ENCODE data around the gene ACAP3. TPM values are rescaled to one million over a fixed set of nuclear protein-coding genes. Genes with fewer than 3 reads are reported as not detected.

Gene ACAP3
- total and polyA plus RNA-seq, 4 donors = 18.7 to 62.8 (median 37.8) TPM

- H3K4me1 ChIP-seq (ENCODE audit: control insufficient read depth in 5 of 5, insufficient read depth in 5 of 5, low read length in 5 of 5) = peaks cover 11 to 31% (median 17%) of the 10 kb centered on the region in 5 donors
- WGBS, 2 donors = 24 to 26% methylated on average over 25 to 31 of the region's 31 CpGs
- no peak for ATAC-seq (ENCODE audit: insufficient read depth, low FRiP score)
Measured at GRCh38 chr1:1274299-1274930, 33.3 kb downstream of the ACAP3 start.

GRCh38 chr1:1273512-1274298 is 34.0 kb downstream of the ACAP3 start, which contains the start of gene UBE2J2:
UBE2J2 (minus strand) TSS chr1:1273854; CDS start chr1:1267992, 5,862 bp downstream.
- ATAC-seq (ENCODE audit: insufficient read depth, low FRiP score) = peak; percentile 99
- no peak for TF ChIP-seq CTCF (IDR thresholded peaks at IDR 0.05; ENCODE audit: control extremely low read depth, extremely low read depth)
- peak; percentile 92 to 96 (median 96) for DNase-seq
- peak within 1 kb of the TSS; percentile 85 to 91 for H3K27ac ChIP-seq (ENCODE audit: low read depth in 1 of 2, low read length in 1 of 2)
- peak within 1 kb of the TSS; percentile 93 for H3K4me3 ChIP-seq
- peaks cover 11 to 31% (median 17%) of the 10 kb centered on the region in 5 donors for H3K4me1 ChIP-seq (ENCODE audit: control insufficient read depth in 5 of 5, insufficient read depth in 5 of 5, low read length in 5 of 5)
- no peaks in the 10 kb centered on the region for H3K27me3 ChIP-seq (ENCODE audit: control insufficient read depth in 3 of 3, insufficient read depth in 3 of 3, low read length in 2 of 3)
- peak within 1 kb of the TSS; percentile 3 to 71 for H3K9ac ChIP-seq (ENCODE audit: insufficient read depth in 1 of 2, low read length in 2 of 2)
- H3K36me3 ChIP-seq (ENCODE audit: control insufficient read depth in 4 of 4, insufficient read depth in 4 of 4, low read length in 4 of 4) = peaks cover 0 to 5% (median under 1%) of the 10 kb centered on the region in 4 donors
- WGBS, 2 donors = 0% methylated on average over 47 to 105 of the region's 105 CpGs
- no peaks in the 10 kb centered on the region for H3K9me3 ChIP-seq (ENCODE audit: control insufficient read depth in 4 of 4, insufficient read depth in 3 of 4, low read length in 3 of 4)

More at GRCh38 chr1:1274299-1274930, 33.3 kb downstream of the ACAP3 start:
- no peak overlapping the region for H3K9ac ChIP-seq (ENCODE audit: insufficient read depth in 1 of 2, low read length in 2 of 2)
- no peak for TF ChIP-seq CTCF (IDR thresholded peaks at IDR 0.05; ENCODE audit: control extremely low read depth, extremely low read depth)
- peak overlapping the region; percentile 55 for H3K4me3 ChIP-seq
- DNase-seq = no peak
- H3K27ac ChIP-seq (ENCODE audit: low read depth in 1 of 2, low read length in 1 of 2) = peak overlapping the region; percentile 34 to 87
- no peaks in the 10 kb centered on the region for H3K9me3 ChIP-seq (ENCODE audit: control insufficient read depth in 4 of 4, insufficient read depth in 3 of 4, low read length in 3 of 4)
- peaks cover 0 to 5% (median under 1%) of the 10 kb centered on the region in 4 donors for H3K36me3 ChIP-seq (ENCODE audit: control insufficient read depth in 4 of 4, insufficient read depth in 4 of 4, low read length in 4 of 4)
- H3K27me3 ChIP-seq (ENCODE audit: control insufficient read depth in 3 of 3, insufficient read depth in 3 of 3, low read length in 2 of 3) = no peaks in the 10 kb centered on the region

- Histone ChIP-seq H3K4me3 (peak overlapping the region; percentile 93), H3K9ac (ENCODE audit: insufficient read depth in 1 of 2, low read length in 2 of 2) (peak overlapping the region; percentile 3 to 71), H3K4me1 (ENCODE audit: control insufficient read depth in 5 of 5, insufficient read depth in 5 of 5, low read length in 5 of 5) (peaks cover 11 to 31% (median 17%) of the 10 kb centered on the region in 5 donors), H3K9me3 (ENCODE audit: control insufficient read depth in 4 of 4, insufficient read depth in 3 of 4, low read length in 3 of 4) (no peaks in the 10 kb centered on the region), H3K36me3 (ENCODE audit: control insufficient read depth in 4 of 4, insufficient read depth in 4 of 4, low read length in 4 of 4) (peaks cover 0 to 5% (median 2%) of the 10 kb centered on the region in 4 donors), H3K27me3 (ENCODE audit: control insufficient read depth in 3 of 3, insufficient read depth in 3 of 3, low read length in 2 of 3) (no peaks in the 10 kb centered on the region), H3K27ac (ENCODE audit: low read depth in 1 of 2, low read length in 1 of 2) (peak overlapping the region; percentile 85 to 91)
- 0% methylated on average over 31 of the region's 31 CpGs for WGBS, 2 donors
- DNase-seq = no peak
- no peak for TF ChIP-seq CTCF (IDR thresholded peaks at IDR 0.05; ENCODE audit: control extremely low read depth, extremely low read depth)
- ATAC-seq (ENCODE audit: insufficient read depth, low FRiP score) = no peak
Measured at GRCh38 chr1:1273209-1273511, 34.6 kb downstream of the ACAP3 start.

All from lung (tissue), 12 donors.